ENCODE measurements around the gene MRPL19. TPM values are rescaled to one million over a fixed set of nuclear protein-coding genes. Genes with fewer than 3 reads are reported as not detected.
A peak's percentile ranks its signal among the peaks of the same experiment; 100 is the strongest.

Gene MRPL19
- total RNA-seq, 1 experiment from 2014 or later = 50.2 TPM

GRCh38 chr2:75709297-75709696 is 62.7 kb downstream of the MRPL19 start:
- in situ Hi-C loops (cut with HindIII; ENCODE audit: low pct_unique_long_range_greater_than_20kb, low sequenced_read_pairs) = no loop called here
- no peaks in the 10 kb centered on the region for H3K9me3 ChIP-seq (ENCODE audit: control insufficient read depth, insufficient read depth, low read depth, low read length)
- no TSS peak for BruUV-seq (replicated peaks)
- no peak for TF ChIP-seq POLR2AphosphoS5 (IDR thresholded peaks at IDR 0.05; ENCODE audit: low read depth, low read length)
- no peak for TF ChIP-seq TCF7L2 (IDR thresholded peaks at IDR 0.05; ENCODE audit: low read depth, low read length)
- TF ChIP-seq CTCF (IDR thresholded peaks at IDR 0.05) = no peak
- no peak for TF ChIP-seq SIN3A (IDR thresholded peaks at IDR 0.05; ENCODE audit: borderline replicate concordance, insufficient read depth, low read depth, low read length)
- TF ChIP-seq REST (IDR thresholded peaks at IDR 0.05; ENCODE audit: insufficient read depth in 1 of 2, low read depth in 2 of 2, low read length in 1 of 2) = no peak
- ChIA-PET POLR2A (no interaction called here), CTCF (no interaction called here)
- ATAC-seq (no peak), DNase-seq (ENCODE audit: low read depth, low spot score) (no peak)
- intact Hi-C loops (cut with micrococcal nuclease; ENCODE audit: unreplicated experiment) = no loop called here
- H3K4me3 ChIP-seq (ENCODE audit: low read depth in 2 of 2, low read length in 2 of 2) = peak overlapping the region; percentile 76 to 79; a peak in 3 of 4 replicates
- peak overlapping the region; percentile 93 for H3K27ac ChIP-seq (ENCODE audit: low read length)
- H3K27me3 ChIP-seq (ENCODE audit: control insufficient read depth, insufficient read depth, low read length) = no peaks in the 10 kb centered on the region
- H3K4me1 ChIP-seq (ENCODE audit: control insufficient read depth, insufficient read depth, low read length) = peaks cover 8% of the 10 kb centered on the region
- peaks cover 6% of the 10 kb centered on the region for H3K36me3 ChIP-seq (ENCODE audit: control insufficient read depth, insufficient read depth, low read length)

GRCh38 chr2:75710220-75710576 is 63.6 kb downstream of the MRPL19 start:
- ChIA-PET CTCF (interaction anchor here (0.5 kb wide), 1 partner anchor 14 kb away, joined by 4 read pairs; no protein-coding TSS in a partner anchor), POLR2A (interaction anchor here (0.5 kb wide), 1 partner anchor 389 kb away, joined by 3 read pairs; no protein-coding TSS in a partner anchor)
- Histone ChIP-seq H3K27ac (ENCODE audit: low read length) (peak overlapping the region; percentile 93), H3K36me3 (ENCODE audit: control insufficient read depth, insufficient read depth, low read length) (peaks cover 6% of the 10 kb centered on the region), H3K4me3 (ENCODE audit: low read depth in 2 of 2, low read length in 2 of 2) (peak overlapping the region; percentile 76 to 79), H3K9me3 (ENCODE audit: control insufficient read depth, insufficient read depth, low read depth, low read length) (no peaks in the 10 kb centered on the region), H3K4me1 (ENCODE audit: control insufficient read depth, insufficient read depth, low read length) (peaks cover 8% of the 10 kb centered on the region), H3K27me3 (ENCODE audit: control insufficient read depth, insufficient read depth, low read length) (no peaks in the 10 kb centered on the region; the same call in 1 of the 2 replicates)
- in situ Hi-C loops (cut with HindIII; ENCODE audit: low pct_unique_long_range_greater_than_20kb, low sequenced_read_pairs) (no loop called here), intact Hi-C loops (cut with micrococcal nuclease; ENCODE audit: unreplicated experiment) (no loop called here)
- BruUV-seq (replicated peaks) = TSS peak; percentile 78
- no peak for ATAC-seq
- no peak for DNase-seq (ENCODE audit: low read depth, low spot score)
- no peak for TF ChIP-seq POLR2AphosphoS5 (IDR thresholded peaks at IDR 0.05; ENCODE audit: low read depth, low read length)

- CTCF ChIA-PET = interaction anchor here (0.5 kb wide), 1 partner anchor 13 kb away, joined by 4 read pairs; no protein-coding TSS in a partner anchor
- intact Hi-C loops (cut with micrococcal nuclease; ENCODE audit: unreplicated experiment) = no loop called here
- in situ Hi-C loops (cut with HindIII; ENCODE audit: low pct_unique_long_range_greater_than_20kb, low sequenced_read_pairs) = no loop called here
- TF ChIP-seq SIN3A (IDR thresholded peaks at IDR 0.05; ENCODE audit: borderline replicate concordance, insufficient read depth, low read depth, low read length) = peak; percentile 47; the same call in 1 of the 2 replicates
- TF ChIP-seq REST (IDR thresholded peaks at IDR 0.05; ENCODE audit: insufficient read depth in 1 of 2, low read depth in 2 of 2, low read length in 1 of 2) = no peak
- TF ChIP-seq POLR2AphosphoS5 (IDR thresholded peaks at IDR 0.05; ENCODE audit: low read depth, low read length) = peak; percentile 80
- TF ChIP-seq TCF7L2 (IDR thresholded peaks at IDR 0.05; ENCODE audit: low read depth, low read length) = no peak
- TF ChIP-seq CTCF (IDR thresholded peaks at IDR 0.05) = peak; percentile 63
- no peaks in the 10 kb centered on the region; the same call in 1 of the 2 replicates for H3K27me3 ChIP-seq (ENCODE audit: control insufficient read depth, insufficient read depth, low read length)
- POLR2A ChIA-PET = interaction anchor here (0.5 kb wide), 1 partner anchor 389 kb away, joined by 3 read pairs; no protein-coding TSS in a partner anchor
- no TSS peak for BruUV-seq (replicated peaks)
- peak within 1 kb of the TSS; percentile 76 to 79 for H3K4me3 ChIP-seq (ENCODE audit: low read depth in 2 of 2, low read length in 2 of 2)
- no peaks in the 10 kb centered on the region for H3K9me3 ChIP-seq (ENCODE audit: control insufficient read depth, insufficient read depth, low read depth, low read length)
- peak; percentile 98 for ATAC-seq
- H3K4me1 ChIP-seq (ENCODE audit: control insufficient read depth, insufficient read depth, low read length) = peaks cover 8% of the 10 kb centered on the region
- H3K36me3 ChIP-seq (ENCODE audit: control insufficient read depth, insufficient read depth, low read length) = peaks cover 5% of the 10 kb centered on the region
- H3K27ac ChIP-seq (ENCODE audit: low read length) = peak within 1 kb of the TSS; percentile 93
- peak; percentile 41 for DNase-seq (ENCODE audit: low read depth, low spot score)
Observed at GRCh38 chr2:75710577-75711253, 64.1 kb downstream of the MRPL19 start, which contains the start of gene GCFC2. TSS of gene GCFC2 (minus strand) at chr2:75710915. CDS start at chr2:75710855, 60 bp downstream.
